NK-92 treated with Interleukin-12 subunit alpha and Interleukin-12 subunit beta, amount 100 ng/mL, for 24 hours (cell line): ENCODE data around the gene POGK.

Experiments used
- DNase-seq: peaks from one replicate; lab custom pipeline; 2025; lab: John Stamatoyannopoulos, UW

Gene POGK

DNA sequence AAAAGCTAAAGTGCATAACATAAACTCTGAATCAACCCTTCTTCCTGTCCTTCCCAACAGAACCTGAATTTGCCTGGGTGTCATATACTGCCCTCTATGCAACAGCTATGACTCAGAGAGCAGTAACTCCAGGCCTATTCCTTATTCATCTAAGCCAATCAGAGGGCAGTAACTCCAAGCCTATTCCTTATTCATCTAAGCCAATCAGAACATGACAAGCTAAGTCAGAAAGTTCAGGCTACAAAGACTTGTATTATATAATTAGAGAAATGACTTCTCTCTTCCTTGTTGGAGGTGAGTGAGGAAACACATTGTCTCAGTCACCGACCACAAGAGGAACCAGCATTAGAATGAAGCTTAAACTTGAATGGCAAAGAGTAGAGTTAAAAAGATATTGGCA, 63.0 kb downstream of the POGK start:
- DNase-seq: no peak

DNA sequence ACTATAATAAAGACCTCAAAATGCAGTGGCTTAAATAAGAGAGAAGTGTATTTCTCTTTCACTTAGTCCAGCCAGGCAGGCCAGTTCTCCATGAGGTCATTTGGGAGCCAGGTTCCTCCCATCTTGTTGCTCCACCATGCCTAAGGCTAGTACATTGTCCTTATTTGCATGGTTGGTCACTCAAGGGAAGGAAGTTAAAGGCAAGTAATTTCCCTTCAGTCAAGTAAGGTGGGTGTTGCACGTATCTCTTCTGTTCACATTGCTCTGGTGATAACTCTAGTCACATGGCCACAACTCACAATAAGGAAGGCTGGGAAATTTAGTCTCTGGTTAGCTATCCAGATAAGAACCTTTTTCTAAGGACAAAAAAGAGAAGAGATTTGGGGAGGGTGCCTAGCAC, 64.0 kb downstream of the POGK start:
- no peak for DNase-seq

DNA sequence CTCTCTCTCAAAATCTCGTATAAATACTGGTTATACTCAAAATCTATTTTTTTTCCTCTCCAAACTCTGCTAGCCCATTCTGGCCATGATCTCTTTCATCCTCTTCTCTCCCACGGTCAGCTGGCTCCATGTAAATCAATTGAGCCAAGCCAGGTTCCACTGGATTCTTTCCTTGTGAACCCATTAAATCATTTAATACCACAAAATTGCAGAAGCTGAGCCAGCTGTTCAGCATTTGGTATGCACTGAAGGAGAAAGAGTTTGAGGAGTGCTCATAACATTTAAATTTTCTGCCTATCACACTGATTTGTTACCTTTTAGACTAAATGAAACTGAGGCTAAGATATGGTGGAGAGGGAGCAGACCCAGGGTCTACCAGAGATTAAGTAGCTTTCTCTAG, 65.9 kb downstream of the POGK start:
- no peak for DNase-seq

DNA sequence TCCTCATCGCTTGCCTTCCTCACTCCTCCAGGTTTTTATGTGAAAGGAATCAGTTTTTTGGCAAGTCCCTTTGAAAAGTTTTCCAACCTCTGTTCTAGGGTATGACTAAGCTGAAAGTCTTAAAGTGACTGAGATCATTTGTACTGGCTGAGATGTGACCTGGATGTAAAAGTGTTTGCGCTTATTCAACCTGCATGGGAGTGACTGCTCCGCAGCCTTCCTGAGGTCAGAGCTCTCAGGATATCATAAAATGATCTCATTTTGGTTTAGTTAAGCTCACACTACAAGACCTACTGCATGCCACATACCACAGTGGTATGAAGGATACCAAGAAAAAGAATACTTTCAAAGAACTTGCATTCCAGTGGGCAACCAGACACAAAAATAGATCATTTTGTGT, 66.6 kb downstream of the POGK start:
- DNase-seq: no peak
